LoVo (cell line): ENCODE data around the gene TRAIP.
"Not testable (repeated sequence)": the region's sequence is repeated elsewhere in the genome, so short reads cannot be mapped to it uniquely, and the experiment has no call there.

ENCODE experiments used
- DNase-seq: peaks from one replicate; pipeline ENCODE4 v3.0.0-alpha.2; 2016; ENCODE audit warnings: low spot score

The TRAIP gene

DNA sequence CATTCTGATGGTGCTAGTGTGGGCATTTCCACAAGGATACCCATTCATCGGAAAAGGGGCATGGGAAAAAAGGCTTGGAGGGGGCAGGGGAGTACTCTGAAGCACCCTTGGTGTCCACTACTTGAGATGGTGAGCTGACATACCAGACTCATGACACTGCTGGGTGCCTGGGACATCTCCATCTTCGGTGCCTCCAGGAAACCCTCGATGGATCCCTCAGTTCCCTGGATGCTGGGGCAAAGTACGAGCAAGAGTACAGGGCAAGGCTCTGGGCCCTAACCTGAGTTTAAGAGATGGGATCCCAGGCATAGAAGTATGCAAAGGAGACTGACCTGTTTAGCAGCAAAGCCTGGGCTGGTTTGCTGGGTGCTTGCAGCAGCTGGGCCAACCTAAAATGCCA lies 64.8 kb downstream of the TRAIP start:
- DNase-seq = no peak

DNA sequence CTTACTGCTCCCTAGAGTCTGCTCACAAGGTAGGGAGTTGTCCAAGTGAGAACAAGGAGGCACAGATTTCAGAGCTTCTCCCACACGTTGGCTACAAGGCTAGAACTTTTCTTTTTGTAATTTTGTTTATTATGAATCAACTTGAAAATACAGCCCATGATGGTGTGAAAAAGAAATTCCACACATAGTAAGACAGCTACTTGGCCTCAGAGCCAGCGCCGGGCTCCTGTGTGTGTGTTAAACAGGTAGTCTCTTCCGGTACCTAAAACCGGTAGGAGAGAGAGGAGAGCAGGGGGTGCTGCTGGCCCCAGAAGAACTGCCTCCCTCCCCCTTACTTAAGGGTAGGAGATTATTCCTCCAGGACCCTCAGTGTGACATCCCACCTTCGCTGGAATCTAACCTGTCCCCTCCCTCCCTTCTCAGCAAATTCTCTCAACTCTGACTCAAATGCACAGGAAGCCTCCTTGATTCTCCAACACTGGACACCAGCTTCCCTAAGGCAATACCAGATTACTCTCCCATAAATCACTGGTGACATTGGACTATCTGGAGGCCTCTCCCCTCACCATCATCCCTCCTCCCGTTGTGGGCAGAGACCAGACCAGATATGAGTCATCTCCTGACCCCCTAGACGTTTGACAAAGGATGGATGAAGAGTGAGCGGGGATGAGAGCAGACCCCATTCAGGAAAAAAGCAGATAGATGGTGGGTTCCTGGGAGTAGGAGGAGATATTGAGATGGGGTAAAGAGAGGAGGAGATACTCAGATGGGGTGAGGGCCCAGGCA lies 65.5 kb downstream of the TRAIP start:
- DNase-seq = no peak

DNA sequence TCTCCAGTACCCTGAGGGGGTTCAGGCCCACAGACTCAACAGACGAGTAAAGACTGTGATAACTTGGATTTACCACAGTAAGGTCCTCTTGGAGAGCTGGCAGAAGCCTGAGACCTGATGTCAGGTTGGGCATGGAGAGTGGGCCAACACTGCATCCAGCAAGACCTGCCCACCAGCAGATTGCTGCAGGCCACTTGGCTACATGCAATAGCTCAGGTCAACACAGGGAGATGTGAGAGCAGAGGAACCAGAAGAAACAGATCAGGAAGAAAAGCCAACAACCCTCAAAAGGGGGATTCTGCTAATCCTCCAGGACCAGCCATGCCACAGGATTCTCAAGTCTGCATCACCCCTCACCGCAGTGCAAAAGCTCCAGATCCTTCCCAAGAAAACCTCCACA lies 68.3 kb downstream of the TRAIP start:
- DNase-seq = no peak

DNA sequence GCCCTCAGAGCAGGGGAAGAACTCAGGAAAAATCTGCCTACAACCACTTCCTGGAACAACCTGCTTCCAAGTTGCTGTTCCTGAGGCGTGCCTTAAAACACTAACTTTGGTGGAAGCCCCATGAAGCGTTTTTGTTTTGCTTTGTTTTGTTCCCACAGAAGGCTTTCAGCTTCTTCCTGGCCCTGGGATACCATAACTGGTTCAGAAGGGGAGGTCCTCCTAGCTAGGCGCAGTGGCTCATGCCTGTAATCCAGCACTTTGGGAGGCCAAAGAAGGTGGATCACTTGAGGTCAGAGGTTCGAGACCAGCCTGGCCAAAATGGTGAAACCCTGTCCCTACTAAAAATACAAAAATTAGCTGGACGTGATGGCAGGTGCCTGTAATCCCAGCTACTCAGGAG lies 68.8 kb downstream of the TRAIP start:
- no peak for DNase-seq

DNA sequence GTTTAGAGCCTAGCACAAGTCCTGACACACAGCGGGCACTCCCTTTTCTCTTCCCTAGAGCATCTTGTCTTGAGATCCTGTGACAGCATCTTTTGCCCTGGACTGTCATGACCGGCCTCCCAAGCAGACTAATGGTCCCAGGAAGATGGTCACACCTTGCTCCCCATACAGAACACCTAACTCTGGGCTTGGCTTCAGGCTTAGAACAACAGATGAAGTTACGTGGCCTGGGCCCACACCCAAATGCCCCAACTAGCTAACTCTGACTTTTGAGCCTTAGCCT lies 69.2 kb downstream of the TRAIP start:
- no peak for DNase-seq

DNA sequence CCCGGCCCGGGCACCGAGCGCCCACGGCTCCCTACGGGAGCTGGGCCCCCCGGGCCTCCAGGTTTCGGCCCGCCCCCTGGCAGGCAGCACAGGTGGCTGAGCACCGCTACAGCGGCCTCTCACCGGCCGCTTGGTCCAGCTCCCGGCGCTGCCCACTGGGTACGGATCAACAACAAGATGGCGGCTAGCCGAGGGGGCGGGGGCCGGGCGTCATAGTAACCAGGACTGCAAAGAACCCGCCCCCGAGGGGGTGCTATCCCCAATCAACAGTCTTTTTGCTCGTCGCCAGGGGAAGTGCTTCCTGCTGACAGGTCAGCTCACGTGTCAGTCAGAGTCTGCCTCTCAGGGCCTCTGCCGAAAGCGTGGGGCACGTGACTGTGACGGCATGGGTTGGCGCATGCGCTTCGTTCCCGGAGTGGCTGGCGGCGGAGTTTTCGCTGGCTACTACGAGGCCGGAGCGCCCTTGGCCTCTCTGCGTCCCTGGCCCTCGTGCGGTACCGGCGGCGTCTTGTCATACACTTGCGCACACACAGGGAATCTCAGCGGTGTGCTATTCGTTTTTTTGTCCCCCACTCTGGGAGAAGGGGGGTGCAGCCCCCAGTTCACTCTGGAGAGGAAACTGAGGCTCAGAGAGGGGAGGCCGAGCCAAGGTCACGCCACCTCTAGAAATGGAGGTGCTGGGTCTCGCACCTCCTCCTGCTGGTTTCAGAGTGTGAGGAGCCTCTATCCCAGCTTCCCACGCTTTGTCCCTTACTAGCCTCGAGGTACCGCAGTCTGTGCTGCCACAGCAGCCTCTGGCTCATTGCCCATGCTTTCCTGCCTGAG lies 69.8 kb downstream of the TRAIP start, which contains the start of gene IP6K1:
Gene IP6K1, minus strand, starts transcription at position 186 of the 825 bp plus-strand sequence. CDS start 38,502 bp downstream, outside the sequence.
- DNase-seq = peak; percentile 99

DNA sequence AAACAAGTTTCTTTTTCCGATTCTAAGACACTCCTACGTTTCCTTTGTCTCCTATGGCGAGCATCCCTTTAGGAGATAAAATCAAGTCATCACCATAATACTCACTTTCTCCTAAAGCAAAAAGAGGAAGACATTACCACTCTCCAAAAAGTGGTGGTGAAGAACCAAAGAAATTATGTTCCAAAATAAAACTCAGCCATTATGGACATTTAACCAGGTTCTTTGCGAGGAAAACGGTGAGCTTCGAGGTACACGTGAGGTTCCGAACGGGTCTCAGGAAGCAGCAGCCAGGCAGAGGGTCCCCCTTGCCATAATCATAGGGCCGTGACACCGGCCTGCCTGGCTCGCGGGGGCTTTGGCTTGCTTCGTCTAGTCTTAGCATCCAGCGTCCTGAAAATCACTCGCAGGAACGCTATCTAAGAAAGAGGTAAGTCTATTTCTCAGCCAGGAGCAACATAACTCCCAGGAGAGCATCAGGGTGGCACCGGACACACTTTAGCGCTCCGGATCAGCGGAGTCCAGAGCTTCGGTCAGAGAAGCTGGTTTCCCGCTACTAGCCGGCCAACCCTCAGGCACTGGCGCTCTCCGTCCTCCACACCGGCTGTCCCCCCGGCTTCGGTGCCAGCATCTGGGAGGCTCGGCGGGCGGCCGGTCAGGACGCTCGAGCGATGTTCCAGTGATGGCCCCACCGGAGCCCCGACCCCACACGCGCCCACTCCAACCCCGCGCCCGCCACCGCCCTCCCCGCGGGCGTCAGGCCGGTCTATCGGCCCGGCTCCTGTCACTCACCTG lies 70.6 kb downstream of the TRAIP start:
- DNase-seq = peak; percentile 18

DNA sequence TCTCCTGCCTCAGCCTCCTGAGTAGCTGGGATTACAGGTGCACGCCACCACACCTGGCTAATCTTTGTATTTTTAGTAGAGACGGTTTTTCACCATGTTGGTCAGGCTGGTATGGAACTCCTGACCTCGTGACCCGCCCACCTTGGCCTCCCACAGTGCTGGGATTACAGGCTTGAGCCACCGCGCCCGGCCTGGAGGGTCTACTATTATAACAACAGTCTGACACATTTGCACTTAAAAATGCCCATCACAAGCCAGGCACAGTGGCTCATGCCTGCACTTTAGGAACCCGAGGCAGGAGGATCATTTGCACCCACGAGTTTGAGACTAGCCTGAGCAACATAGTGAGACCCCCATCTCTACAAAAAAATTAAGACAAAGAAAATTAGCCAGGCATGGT lies 74.1 kb downstream of the TRAIP start:
- not testable (repeated sequence) for DNase-seq

DNA sequence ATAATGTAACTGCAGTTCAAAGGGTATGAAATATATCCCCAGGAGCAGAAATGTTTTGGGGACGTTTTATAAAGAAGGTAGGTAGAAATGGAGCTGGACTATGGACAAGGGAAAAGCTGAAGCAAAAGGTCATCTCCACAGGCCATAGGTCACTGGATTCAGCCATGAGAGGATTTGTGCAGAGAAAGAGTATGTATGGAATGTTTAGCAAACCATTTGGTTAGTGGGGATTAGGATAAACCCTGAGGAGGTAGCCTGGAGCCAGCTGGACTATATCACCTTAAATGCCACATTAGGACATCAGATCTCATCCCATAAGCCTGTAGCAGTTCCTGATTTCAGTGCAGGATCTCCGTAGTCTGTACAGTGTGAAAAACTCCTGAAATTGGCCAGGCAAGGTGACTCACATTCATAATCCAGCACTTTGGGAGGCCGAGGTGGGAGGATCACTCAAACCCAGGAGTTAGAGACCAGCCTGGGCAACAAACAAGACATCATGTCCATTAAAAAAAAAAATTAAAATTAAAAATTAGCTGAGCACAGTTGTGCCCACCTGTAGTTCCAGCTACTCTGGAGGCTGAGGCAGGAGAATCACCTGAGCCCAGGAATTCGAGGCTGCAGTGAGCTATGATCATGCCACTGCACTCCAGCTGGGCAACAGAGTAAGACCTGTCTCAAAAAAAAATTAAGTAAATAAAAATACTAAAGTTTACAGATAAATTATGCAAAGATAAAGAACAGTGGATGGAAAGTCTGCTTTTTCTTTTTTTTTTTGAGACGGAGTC lies 74.8 kb downstream of the TRAIP start:
- no peak for DNase-seq

DNA sequence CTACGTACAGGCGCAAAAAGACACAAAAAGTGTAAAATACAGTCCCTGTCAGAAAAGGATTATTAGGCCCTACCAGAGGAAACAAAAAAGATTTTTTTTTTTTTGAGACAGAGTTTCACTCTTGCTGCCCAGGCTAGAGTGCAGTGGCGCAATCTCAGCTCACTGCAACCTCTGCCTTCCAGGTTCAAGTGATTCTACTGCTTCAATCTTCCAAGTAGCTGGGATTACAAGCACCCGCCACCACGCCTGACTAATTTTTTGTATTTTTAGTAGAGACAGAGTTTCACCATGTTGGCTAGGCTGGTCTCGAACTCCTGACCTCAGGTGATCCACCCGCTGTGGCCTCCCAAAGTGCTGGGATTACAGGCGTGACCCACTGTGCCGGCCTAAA lies 75.4 kb downstream of the TRAIP start:
- DNase-seq = not testable (repeated sequence)

DNA sequence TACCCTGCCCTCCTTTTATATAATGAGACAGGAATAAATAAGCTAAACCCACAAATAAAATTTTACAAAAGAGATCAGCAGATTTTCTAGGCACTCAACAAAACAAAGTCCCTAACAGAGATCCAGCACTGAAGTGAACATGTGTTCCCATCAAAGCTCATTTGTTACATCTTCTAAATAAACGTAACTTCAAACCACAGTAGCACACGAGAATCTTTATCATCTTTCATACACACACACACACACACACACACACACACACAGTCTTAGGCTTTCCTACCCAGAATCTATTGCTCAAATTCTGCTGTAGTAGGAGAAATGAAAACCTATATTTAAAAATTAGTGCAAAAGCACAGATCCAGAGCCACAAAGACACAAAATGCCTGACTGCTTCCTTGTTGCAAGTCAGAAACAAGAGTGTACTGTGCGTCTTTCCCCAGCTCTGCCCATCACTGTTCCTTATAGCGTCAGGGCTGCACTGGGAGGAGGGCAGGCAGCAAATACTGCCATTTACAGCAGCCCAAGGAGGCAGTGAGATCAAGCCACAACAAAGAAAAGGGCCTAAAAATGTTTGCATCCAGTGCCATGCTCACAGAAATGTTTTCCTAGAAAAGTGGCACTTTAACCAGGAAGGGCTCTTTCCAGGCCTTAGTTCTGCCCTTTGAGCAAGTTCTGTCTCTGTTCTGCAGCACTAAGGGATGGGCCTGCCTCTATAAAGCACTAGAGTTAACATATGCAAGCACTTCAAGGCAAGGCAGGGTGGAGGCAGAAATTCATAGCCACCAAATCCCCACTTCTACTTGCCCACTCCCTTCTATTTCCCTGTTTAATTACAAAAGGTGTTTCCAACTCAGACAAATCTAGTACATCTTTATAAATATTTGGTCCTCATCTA lies 76.0 kb downstream of the TRAIP start:
- no peak for DNase-seq

DNA sequence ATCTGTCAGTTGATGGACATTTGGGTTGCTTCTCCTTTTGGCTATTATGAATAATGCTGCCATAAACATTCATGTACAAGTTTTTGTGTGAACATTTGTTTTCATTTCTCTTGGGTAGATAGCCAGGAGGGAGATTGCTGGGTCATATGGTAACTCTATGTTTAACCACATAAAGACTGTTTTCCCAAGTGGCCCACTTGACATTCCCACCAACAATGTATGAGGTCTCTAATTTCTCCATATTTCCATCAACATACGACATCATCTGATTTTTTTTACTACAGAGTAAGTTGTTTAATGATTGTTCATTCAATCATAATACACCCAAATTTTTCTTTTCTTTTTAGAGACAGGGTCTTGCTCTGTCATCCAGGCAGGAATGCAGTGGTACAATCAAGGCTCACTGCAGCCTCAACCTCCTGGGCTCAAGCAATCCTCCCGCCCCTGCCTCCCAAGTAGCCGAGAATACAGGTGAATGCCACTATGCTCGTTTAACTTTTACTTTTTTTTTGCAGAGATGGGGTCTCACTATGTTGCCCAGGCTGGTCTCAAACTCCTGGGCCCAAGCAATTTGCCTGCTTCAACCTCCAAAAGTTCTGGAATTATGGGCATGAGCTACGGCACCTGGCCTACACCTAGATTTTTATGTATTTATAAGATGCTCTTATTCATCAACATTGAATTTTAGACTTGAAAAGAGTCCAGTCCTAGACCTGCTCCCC lies 76.8 kb downstream of the TRAIP start:
- no peak for DNase-seq
